ENCODE measurements around the gene RRAD. TPM values are rescaled to one million over a fixed set of nuclear protein-coding genes. Genes with fewer than 3 reads are reported as not detected.

RRAD gene
- total RNA-seq, 1 donor from 2014 or later, result 54.2 TPM

GRCh38 chr16:66968847-66969246, 43.5 kb upstream of the RRAD start:
- TF ChIP-seq, protein P1, sequence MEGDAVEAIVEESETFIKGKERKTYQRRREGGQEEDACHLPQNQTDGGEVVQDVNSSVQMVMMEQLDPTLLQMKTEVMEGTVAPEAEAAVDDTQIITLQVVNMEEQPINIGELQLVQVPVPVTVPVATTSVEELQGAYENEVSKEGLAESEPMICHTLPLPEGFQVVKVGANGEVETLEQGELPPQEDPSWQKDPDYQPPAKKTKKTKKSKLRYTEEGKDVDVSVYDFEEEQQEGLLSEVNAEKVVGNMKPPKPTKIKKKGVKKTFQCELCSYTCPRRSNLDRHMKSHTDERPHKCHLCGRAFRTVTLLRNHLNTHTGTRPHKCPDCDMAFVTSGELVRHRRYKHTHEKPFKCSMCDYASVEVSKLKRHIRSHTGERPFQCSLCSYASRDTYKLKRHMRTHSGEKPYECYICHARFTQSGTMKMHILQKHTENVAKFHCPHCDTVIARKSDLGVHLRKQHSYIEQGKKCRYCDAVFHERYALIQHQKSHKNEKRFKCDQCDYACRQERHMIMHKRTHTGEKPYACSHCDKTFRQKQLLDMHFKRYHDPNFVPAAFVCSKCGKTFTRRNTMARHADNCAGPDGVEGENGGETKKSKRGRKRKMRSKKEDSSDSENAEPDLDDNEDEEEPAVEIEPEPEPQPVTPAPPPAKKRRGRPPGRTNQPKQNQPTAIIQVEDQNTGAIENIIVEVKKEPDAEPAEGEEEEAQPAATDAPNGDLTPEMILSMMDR (IDR thresholded peaks at IDR 0.05), result no peak
- no peak for DNase-seq (ENCODE audit: low spot score in 2 of 2)
- Histone ChIP-seq H3K27me3 (no peaks in the 10 kb centered on the region), H3K4me1 (no peaks in the 10 kb centered on the region), H3K27ac (no peak overlapping the region), H3K4me3 (no peak overlapping the region), H3K36me3 (no peaks in the 10 kb centered on the region), H3K9me3 (no peaks in the 10 kb centered on the region)
- intact Hi-C loops (cut with DNase I), result no loop called here

- Histone ChIP-seq H3K4me3 (no peak overlapping the region), H3K9me3 (no peaks in the 10 kb centered on the region), H3K27ac (no peak overlapping the region), H3K4me1 (no peaks in the 10 kb centered on the region), H3K36me3 (no peaks in the 10 kb centered on the region), H3K27me3 (no peaks in the 10 kb centered on the region)
- TF ChIP-seq, protein P1 (IDR thresholded peaks at IDR 0.05), result no peak
- intact Hi-C loops (cut with DNase I), result no loop called here
- no peak for DNase-seq (ENCODE audit: low spot score in 2 of 2)
Observed at GRCh38 chr16:66964049-66964448, 38.7 kb upstream of the RRAD start.

- Histone ChIP-seq H3K4me3 (no peak overlapping the region), H3K27me3 (no peaks in the 10 kb centered on the region), H3K4me1 (no peaks in the 10 kb centered on the region), H3K36me3 (no peaks in the 10 kb centered on the region), H3K9me3 (no peaks in the 10 kb centered on the region), H3K27ac (no peak overlapping the region)
- no peak for DNase-seq (ENCODE audit: low spot score in 2 of 2)
- intact Hi-C loops (cut with DNase I), result no loop called here
- TF ChIP-seq, protein P1 (IDR thresholded peaks at IDR 0.05), result no peak
Observed at GRCh38 chr16:66961914-66962313, 36.6 kb upstream of the RRAD start.

DNA sequence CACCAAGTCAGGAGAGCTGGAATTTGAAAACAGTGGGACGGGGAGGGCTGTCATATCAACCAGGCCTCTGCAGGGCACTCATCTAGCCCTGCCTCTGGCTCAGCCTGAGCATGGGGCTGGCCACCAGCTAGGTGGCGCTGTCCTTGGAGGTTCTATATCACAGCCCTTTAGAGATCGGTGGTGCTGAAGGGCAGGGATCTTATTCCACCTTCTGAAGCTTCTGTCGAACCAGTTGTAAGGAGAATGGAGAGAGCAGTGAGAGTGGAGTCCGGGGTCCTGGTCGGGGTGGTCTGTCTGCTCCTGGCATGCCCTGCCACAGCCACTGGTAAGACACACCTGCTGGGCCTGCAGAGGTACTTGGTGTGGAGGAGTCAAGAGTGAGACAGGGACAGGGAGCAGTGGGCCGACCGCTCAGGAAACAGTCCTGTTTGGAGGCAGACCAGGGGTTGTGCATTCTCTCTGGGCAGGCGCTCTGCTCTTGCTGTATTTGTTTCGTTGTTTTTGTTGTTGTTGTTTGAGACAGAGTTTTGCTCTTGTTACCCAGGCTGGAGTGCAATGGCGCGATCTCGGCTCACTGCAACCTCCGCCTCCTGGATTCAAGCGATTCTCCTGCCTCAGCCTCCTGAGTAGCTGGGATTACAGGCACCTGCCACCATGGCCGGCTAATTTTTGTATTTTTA, 35.9 kb upstream of the RRAD start, which contains the start of gene CES3:
TSS of gene CES3 (plus strand) at position 202 of the 680 bp plus-strand sequence. CDS start at position 244, 42 bp downstream.
- Histone ChIP-seq H3K27ac (no peak within 1 kb of the TSS), H3K36me3 (no peaks in the 10 kb centered on the region), H3K4me1 (no peaks in the 10 kb centered on the region), H3K27me3 (no peaks in the 10 kb centered on the region), H3K4me3 (no peak within 1 kb of the TSS), H3K9me3 (no peaks in the 10 kb centered on the region)
- intact Hi-C loops (cut with DNase I), result no loop called here
- peak in 1 of 2 donors; percentile 76 for DNase-seq (ENCODE audit: low spot score in 2 of 2)
- TF ChIP-seq, protein P1 (IDR thresholded peaks at IDR 0.05), result peak in 2 of 3 experiments; percentile 45 to 54

- H3K9me3 ChIP-seq, result no peaks in the 10 kb centered on the region
- H3K27ac ChIP-seq, result no peak overlapping the region
- no peaks in the 10 kb centered on the region for H3K4me1 ChIP-seq
- no peak for DNase-seq (ENCODE audit: low spot score in 2 of 2)
- H3K27me3 ChIP-seq, result no peaks in the 10 kb centered on the region
- no peak overlapping the region for H3K4me3 ChIP-seq
- intact Hi-C loops (cut with DNase I), result no loop called here
- no peaks in the 10 kb centered on the region for H3K36me3 ChIP-seq
- TF ChIP-seq, protein P1 (IDR thresholded peaks at IDR 0.05), result no peak
Observed at GRCh38 chr16:66960270-66960669, 34.9 kb upstream of the RRAD start.

Data from ascending aorta (tissue), 2 donors.